ENCODE results near the gene SDK2.
A peak's percentile ranks its signal among the peaks of the same experiment; 100 is the strongest.

The SDK2 gene

DNA sequence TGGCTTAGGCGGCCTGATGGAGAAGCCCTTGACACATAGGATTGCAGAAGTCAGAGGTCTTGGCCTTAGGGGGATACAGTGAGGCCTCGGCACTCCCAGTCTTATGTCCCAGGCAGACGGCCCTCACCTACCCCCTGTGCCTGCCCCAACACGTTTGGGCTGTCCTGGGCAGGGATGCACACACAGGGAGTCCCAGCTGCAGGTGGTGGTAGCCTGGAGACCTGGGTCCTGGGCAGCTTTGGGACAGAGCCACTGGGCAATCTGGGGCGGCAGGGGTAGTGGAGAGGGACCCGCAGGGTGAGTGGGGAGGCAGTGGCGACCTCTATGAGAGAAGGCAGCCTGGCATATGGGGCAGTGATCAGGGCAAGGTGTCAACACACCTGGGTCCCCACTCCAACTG, 48.3 kb downstream of the SDK2 start (continued):
- TF ChIP-seq ZNF23 (tag by site-specific recombination; IDR thresholded peaks at IDR 0.05; ENCODE audit: borderline replicate concordance): no peak
- TF ChIP-seq ZNF221 (tag by site-specific recombination; IDR thresholded peaks at IDR 0.05; ENCODE audit: borderline replicate concordance): no peak
- TF ChIP-seq ZIC2 (tag by site-specific recombination; IDR thresholded peaks at IDR 0.05): no peak; the same call in 1 of the 2 replicates
- TF ChIP-seq, protein P1, sequence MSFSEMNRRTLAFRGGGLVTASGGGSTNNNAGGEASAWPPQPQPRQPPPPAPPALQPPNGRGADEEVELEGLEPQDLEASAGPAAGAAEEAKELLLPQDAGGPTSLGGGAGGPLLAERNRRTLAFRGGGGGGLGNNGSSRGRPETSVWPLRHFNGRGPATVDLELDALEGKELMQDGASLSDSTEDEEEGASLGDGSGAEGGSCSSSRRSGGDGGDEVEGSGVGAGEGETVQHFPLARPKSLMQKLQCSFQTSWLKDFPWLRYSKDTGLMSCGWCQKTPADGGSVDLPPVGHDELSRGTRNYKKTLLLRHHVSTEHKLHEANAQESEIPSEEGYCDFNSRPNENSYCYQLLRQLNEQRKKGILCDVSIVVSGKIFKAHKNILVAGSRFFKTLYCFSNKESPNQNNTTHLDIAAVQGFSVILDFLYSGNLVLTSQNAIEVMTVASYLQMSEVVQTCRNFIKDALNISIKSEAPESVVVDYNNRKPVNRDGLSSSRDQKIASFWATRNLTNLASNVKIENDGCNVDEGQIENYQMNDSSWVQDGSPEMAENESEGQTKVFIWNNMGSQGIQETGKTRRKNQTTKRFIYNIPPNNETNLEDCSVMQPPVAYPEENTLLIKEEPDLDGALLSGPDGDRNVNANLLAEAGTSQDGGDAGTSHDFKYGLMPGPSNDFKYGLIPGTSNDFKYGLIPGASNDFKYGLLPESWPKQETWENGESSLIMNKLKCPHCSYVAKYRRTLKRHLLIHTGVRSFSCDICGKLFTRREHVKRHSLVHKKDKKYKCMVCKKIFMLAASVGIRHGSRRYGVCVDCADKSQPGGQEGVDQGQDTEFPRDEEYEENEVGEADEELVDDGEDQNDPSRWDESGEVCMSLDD (tag by site-specific recombination; IDR thresholded peaks at IDR 0.05): no peak
- TF ChIP-seq ZNF2 (tag by site-specific recombination; IDR thresholded peaks at IDR 0.05): no peak

DNA sequence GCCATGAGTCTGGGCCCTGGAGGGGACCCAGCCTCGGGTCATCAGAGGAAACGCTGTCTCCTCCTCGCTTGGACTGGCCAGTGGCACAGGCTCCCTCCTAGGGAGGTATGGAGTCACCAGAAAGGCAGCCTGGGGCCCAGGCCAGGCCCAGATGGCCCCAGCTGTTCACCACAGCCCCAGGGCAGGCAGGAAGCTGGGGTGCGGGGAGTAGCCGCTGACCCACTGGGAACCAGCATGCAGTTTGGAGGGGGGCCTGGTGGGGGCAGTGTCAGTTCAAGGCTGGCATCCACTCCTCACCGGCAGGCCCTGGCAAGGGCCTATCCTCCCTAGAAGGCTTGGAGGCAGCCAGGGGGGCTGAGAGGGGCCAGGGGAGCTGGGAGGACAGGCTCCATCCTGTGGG, 48.8 kb downstream of the SDK2 start:
- no peaks in the 10 kb centered on the region for H3K4me1 ChIP-seq (ENCODE audit: control insufficient read depth, insufficient read depth, low read length)
- no peaks in the 10 kb centered on the region for H3K9me3 ChIP-seq (ENCODE audit: control insufficient read depth, insufficient read depth, low read depth, low read length)
- POLR2A ChIA-PET: no interaction called here
- no peak overlapping the region for H3K27ac ChIP-seq (ENCODE audit: extremely low read depth, low read depth, low read length)
- H3K36me3 ChIP-seq (ENCODE audit: control insufficient read depth in 2 of 2, insufficient read depth in 1 of 2, low read length in 2 of 2): no peaks in the 10 kb centered on the region
- no peak for TF ChIP-seq YY2 (tag by site-specific recombination; IDR thresholded peaks at IDR 0.05)
- TF ChIP-seq, protein P2, sequence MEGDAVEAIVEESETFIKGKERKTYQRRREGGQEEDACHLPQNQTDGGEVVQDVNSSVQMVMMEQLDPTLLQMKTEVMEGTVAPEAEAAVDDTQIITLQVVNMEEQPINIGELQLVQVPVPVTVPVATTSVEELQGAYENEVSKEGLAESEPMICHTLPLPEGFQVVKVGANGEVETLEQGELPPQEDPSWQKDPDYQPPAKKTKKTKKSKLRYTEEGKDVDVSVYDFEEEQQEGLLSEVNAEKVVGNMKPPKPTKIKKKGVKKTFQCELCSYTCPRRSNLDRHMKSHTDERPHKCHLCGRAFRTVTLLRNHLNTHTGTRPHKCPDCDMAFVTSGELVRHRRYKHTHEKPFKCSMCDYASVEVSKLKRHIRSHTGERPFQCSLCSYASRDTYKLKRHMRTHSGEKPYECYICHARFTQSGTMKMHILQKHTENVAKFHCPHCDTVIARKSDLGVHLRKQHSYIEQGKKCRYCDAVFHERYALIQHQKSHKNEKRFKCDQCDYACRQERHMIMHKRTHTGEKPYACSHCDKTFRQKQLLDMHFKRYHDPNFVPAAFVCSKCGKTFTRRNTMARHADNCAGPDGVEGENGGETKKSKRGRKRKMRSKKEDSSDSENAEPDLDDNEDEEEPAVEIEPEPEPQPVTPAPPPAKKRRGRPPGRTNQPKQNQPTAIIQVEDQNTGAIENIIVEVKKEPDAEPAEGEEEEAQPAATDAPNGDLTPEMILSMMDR (tag by site-specific recombination; IDR thresholded peaks at IDR 0.05): peak; percentile 61
- peak; percentile 89 for TF ChIP-seq ZIC2 (tag by site-specific recombination; IDR thresholded peaks at IDR 0.05)
- no peak for TF ChIP-seq ZNF157 (tag by site-specific recombination; IDR thresholded peaks at IDR 0.05)
- CTCF ChIA-PET: interaction anchor here (0.5 to 1.3 kb wide), 7 partner anchors 54 to 685 kb away, joined by 3 to 4 read pairs (median 4); no protein-coding TSS in a partner anchor
- H3K4me3 ChIP-seq (ENCODE audit: low read depth, low read length): no peak overlapping the region

DNA sequence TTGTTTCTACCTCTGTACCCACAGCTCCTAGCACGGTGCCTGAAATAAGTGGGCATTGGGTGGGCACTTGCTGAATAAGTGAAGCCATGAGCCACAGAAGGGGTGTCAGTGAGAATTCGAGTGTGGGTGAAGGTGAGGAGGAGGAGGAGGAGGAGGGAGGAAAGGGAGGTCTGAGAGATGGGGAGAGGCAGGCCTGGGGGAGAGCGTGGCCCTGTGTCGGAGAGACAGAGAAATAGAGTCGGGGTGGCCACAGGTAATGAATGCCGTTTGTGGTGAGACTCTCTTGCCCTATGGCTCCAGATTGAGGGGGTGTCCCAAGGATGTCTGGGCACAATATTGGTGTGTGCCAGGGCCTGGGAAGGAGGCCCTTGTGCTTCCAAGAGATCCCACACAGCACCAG, 49.2 kb downstream of the SDK2 start:
- H3K36me3 ChIP-seq (ENCODE audit: control insufficient read depth in 2 of 2, insufficient read depth in 1 of 2, low read length in 2 of 2): no peaks in the 10 kb centered on the region
- H3K4me1 ChIP-seq (ENCODE audit: control insufficient read depth, insufficient read depth, low read length): no peaks in the 10 kb centered on the region
- ChIA-PET POLR2A (no interaction called here), CTCF (interaction anchor here (0.7 to 1.3 kb wide), 3 partner anchors 116 to 532 kb away, joined by 3 to 4 read pairs (median 3); no protein-coding TSS in a partner anchor)
- H3K4me3 ChIP-seq (ENCODE audit: low read depth, low read length): no peak overlapping the region
- no peaks in the 10 kb centered on the region for H3K9me3 ChIP-seq (ENCODE audit: control insufficient read depth, insufficient read depth, low read depth, low read length)
- TF ChIP-seq, protein P3, sequence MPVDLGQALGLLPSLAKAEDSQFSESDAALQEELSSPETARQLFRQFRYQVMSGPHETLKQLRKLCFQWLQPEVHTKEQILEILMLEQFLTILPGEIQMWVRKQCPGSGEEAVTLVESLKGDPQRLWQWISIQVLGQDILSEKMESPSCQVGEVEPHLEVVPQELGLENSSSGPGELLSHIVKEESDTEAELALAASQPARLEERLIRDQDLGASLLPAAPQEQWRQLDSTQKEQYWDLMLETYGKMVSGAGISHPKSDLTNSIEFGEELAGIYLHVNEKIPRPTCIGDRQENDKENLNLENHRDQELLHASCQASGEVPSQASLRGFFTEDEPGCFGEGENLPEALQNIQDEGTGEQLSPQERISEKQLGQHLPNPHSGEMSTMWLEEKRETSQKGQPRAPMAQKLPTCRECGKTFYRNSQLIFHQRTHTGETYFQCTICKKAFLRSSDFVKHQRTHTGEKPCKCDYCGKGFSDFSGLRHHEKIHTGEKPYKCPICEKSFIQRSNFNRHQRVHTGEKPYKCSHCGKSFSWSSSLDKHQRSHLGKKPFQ (tag by site-specific recombination; IDR thresholded peaks at IDR 0.05): no peak
- peak; percentile 72 for TF ChIP-seq EGR2 (tag by site-specific recombination; IDR thresholded peaks at IDR 0.05; ENCODE audit: low read depth)
- peak; percentile 70 for TF ChIP-seq ZFHX2 (tag by site-specific recombination; conservative IDR thresholded peaks at IDR 0.05)
- no peak for TF ChIP-seq ZNF561 (tag by site-specific recombination; IDR thresholded peaks at IDR 0.05; ENCODE audit: borderline replicate concordance)
- TF ChIP-seq, protein P4, sequence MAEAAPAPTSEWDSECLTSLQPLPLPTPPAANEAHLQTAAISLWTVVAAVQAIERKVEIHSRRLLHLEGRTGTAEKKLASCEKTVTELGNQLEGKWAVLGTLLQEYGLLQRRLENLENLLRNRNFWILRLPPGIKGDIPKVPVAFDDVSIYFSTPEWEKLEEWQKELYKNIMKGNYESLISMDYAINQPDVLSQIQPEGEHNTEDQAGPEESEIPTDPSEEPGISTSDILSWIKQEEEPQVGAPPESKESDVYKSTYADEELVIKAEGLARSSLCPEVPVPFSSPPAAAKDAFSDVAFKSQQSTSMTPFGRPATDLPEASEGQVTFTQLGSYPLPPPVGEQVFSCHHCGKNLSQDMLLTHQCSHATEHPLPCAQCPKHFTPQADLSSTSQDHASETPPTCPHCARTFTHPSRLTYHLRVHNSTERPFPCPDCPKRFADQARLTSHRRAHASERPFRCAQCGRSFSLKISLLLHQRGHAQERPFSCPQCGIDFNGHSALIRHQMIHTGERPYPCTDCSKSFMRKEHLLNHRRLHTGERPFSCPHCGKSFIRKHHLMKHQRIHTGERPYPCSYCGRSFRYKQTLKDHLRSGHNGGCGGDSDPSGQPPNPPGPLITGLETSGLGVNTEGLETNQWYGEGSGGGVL (tag by site-specific recombination; IDR thresholded peaks at IDR 0.05): no peak
- TF ChIP-seq, protein P5, sequence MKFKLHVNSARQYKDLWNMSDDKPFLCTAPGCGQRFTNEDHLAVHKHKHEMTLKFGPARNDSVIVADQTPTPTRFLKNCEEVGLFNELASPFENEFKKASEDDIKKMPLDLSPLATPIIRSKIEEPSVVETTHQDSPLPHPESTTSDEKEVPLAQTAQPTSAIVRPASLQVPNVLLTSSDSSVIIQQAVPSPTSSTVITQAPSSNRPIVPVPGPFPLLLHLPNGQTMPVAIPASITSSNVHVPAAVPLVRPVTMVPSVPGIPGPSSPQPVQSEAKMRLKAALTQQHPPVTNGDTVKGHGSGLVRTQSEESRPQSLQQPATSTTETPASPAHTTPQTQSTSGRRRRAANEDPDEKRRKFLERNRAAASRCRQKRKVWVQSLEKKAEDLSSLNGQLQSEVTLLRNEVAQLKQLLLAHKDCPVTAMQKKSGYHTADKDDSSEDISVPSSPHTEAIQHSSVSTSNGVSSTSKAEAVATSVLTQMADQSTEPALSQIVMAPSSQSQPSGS (tag by site-specific recombination; IDR thresholded peaks at IDR 0.05; ENCODE audit: low read depth): no peak
- no peak for TF ChIP-seq ZBTB1 (tag by site-specific recombination; IDR thresholded peaks at IDR 0.05)
- TF ChIP-seq, protein P6, sequence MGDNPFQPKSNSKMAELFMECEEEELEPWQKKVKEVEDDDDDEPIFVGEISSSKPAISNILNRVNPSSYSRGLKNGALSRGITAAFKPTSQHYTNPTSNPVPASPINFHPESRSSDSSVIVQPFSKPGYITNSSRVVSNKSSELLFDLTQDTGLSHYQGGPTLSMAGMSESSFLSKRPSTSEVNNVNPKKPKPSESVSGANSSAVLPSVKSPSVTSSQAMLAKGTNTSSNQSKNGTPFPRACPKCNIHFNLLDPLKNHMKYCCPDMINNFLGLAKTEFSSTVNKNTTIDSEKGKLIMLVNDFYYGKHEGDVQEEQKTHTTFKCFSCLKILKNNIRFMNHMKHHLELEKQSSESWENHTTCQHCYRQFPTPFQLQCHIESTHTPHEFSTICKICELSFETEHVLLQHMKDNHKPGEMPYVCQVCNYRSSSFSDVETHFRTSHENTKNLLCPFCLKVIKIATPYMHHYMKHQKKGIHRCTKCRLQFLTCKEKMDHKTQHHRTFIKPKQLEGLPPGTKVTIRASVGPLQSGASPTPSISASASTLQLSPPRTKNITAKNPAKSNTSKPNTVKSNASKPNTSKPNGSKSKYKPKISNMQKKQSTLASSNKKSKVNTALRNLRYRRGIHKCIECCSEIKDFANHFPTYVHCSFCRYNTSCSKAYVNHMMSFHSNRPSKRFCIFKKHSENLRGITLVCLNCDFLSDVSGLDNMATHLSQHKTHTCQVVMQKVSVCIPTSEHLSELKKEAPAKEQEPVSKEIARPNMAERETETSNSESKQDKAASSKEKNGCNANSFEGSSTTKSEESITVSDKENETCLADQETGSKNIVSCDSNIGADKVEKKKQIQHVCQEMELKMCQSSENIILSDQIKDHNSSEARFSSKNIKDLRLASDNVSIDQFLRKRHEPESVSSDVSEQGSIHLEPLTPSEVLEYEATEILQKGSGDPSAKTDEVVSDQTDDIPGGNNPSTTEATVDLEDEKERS (tag by site-specific recombination; IDR thresholded peaks at IDR 0.05): no peak
- TF ChIP-seq ZNF394 (tag by site-specific recombination; IDR thresholded peaks at IDR 0.05; ENCODE audit: borderline replicate concordance): no peak
- TF ChIP-seq ZNF621 (tag by site-specific recombination; IDR thresholded peaks at IDR 0.05): no peak
- no peak overlapping the region for H3K27ac ChIP-seq (ENCODE audit: extremely low read depth, low read depth, low read length)
